ENCODE data around the gene RABL6. TPM values are rescaled to one million over a fixed set of nuclear protein-coding genes. Genes with fewer than 3 reads are reported as not detected.
"Not testable (repeated sequence)": the region's sequence is repeated elsewhere in the genome, so short reads cannot be mapped to it uniquely, and the experiment has no call there.

RABL6 gene
- total RNA-seq, 1 donor from 2014 or later: 116 TPM

DNA sequence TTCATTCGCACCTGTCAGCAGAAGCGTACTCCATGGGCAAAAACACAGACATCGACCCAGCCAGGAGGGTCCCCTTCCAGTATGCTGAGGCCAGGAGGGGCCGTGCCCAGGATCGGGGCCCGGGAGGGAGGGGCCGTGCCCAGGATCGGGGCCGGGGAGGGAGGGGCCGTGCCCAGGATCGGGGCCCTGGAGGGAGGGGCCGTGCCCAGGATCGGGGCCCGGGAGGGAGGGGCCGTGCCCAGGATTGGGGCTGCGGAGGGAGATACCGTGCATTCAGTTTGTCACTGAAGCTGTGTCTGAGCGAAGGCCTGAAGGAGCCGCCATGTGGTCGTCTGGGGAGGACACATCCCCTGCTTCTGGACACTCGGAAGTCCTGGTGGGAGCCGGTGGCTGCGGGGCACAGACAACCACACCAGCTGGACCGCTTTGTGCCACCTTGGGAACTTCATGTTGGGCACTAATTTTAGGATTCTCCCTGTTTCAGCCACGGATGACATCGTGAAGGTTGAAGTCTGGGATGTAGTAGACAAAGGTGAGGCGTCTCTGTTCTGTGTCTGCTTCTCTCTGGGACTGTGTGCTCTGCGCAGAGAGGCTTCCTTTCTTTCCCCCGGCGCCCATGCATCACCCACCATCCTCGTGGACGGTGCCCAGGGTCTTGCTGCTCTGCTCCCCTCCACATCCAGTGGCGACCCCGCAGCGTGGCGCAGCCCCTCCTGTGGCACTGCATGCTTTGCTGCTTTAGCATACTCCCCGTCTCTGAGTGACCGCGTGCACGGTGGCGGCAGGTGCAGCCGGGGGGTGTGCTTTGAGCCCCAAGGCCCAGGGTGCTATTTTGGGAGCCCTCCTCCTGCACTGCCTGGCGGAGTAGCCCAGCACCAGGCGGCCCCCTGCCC, 17.8 kb downstream of the RABL6 start:
- peaks cover 3% of the 10 kb centered on the region for H3K4me1 Mint-ChIP-seq
- H3K4me3 Mint-ChIP-seq: no peak overlapping the region
- no peaks in the 10 kb centered on the region for H3K9me3 Mint-ChIP-seq
- DNase-seq: no peak
- peaks cover 22% of the 10 kb centered on the region for H3K36me3 Mint-ChIP-seq (ENCODE audit: low read depth)
- H3K27me3 Mint-ChIP-seq: no peaks in the 10 kb centered on the region
- intact Hi-C loops (cut with micrococcal nuclease): no loop called here
- no peak overlapping the region for H3K27ac Mint-ChIP-seq

DNA sequence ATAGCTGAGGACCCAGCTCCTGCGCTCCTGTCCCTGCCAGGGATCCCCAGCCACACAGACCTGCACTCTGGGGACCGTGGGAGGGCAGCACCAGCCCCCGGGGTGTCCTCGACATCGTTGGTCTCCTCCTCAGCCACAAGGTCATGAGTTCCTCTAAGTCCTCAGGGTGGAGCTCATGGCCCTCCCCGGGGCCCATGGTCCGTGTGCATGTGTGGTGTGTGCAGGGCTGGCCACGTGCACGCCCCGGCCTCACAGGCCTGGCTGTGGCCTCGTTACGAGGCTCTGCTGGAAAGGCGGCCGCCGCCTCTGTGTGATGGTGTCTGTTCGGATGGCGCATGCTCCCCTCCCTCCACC, 18.4 kb downstream of the RABL6 start:
- DNase-seq: no peak
- Mint-ChIP-seq H3K4me3 (no peak overlapping the region), H3K27me3 (no peaks in the 10 kb centered on the region), H3K36me3 (ENCODE audit: low read depth) (peaks cover 21% of the 10 kb centered on the region), H3K27ac (no peak overlapping the region), H3K9me3 (no peaks in the 10 kb centered on the region), H3K4me1 (no peaks in the 10 kb centered on the region)
- intact Hi-C loops (cut with micrococcal nuclease): no loop called here

DNA sequence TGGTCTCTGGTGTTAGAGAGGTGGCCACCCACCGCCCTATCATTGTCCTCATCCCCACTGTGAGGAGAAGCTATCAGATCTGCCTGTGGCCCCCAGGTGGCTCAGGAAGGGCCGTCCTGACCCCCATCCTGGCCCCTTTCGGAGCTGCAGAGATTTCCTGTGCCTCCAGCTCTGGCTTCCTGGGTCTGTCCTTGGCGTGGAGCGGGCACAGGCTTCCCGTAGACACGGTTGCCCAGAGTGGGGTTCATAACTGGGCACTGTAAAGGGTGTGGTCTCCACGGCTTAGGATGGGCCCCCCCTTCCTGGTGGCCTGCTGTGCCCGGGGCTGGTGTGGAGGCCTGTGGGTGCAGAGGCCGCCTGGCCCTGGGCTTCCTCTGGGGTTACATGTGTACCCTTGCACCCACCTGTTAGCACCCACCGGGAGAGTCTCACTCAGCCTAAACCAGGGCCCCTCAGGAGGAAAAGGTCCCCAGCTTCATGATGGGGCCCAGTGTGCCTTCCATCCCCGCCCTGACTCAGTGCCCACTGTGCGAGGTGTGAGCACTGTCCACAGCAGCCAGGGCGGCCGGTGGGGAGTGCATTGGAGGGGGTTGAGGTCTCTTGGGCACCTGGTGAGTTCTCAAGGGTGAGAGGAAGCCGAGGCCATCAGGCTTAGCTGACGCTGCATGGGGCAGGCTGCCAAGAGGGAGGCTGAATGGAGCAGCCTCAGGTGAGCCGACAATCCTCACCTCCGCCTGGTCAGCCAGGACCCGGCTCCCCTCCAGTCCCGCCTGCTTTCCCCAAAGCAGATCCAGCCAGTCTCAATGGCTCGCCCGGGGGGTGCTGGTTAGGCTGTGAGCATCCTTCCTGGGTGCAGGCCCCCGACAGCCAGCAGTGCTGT, 19.2 kb downstream of the RABL6 start:
- intact Hi-C loops (cut with micrococcal nuclease): no loop called here
- peaks cover 22% of the 10 kb centered on the region for H3K36me3 Mint-ChIP-seq (ENCODE audit: low read depth)

DNA sequence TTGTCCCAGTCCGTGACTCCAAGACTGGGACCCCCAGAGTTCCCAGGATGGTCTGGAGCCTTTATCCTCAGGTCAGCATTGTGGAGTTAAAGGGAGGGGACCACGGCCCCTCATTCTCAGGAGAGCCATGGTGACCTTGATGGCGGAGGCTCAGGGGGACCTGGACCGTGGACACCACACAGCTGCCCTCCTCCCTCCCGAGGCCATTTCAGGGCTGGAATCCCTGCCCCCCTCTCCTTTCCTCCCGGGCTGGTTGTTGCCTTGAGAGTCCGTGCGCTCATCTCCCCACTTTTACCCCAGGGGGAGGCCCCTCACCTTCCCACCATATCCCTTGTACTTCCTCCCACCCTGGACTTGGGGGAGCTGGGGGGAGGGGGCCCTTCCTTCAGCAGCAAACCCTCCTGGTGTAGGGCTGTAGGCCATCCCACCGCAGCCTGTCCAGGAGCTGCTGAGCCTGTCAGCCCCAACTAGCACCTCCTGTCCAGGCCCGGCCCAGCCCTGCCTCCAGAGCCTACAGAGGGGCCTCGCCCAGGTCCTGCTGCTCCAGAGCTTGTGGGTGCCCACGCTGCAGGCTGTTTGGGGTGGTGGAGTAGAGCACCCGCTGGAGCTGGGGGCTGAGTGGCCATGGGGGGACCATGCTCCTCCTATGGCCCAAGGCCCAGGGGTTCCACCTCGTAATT, 20.2 kb downstream of the RABL6 start:
- Mint-ChIP-seq H3K9me3 (no peaks in the 10 kb centered on the region), H3K4me3 (no peak overlapping the region), H3K4me1 (no peaks in the 10 kb centered on the region), H3K27ac (no peak overlapping the region), H3K27me3 (no peaks in the 10 kb centered on the region), H3K36me3 (ENCODE audit: low read depth) (peaks cover 24% of the 10 kb centered on the region)
- DNase-seq: no peak
- intact Hi-C loops (cut with micrococcal nuclease): no loop called here

More for the DNA sequence above, 19.2 kb downstream of the RABL6 start:
- Mint-ChIP-seq H3K4me1 (no peaks in the 10 kb centered on the region), H3K27ac (no peak overlapping the region), H3K4me3 (no peak overlapping the region), H3K9me3 (no peaks in the 10 kb centered on the region), H3K27me3 (no peaks in the 10 kb centered on the region)
- no peak for DNase-seq

DNA sequence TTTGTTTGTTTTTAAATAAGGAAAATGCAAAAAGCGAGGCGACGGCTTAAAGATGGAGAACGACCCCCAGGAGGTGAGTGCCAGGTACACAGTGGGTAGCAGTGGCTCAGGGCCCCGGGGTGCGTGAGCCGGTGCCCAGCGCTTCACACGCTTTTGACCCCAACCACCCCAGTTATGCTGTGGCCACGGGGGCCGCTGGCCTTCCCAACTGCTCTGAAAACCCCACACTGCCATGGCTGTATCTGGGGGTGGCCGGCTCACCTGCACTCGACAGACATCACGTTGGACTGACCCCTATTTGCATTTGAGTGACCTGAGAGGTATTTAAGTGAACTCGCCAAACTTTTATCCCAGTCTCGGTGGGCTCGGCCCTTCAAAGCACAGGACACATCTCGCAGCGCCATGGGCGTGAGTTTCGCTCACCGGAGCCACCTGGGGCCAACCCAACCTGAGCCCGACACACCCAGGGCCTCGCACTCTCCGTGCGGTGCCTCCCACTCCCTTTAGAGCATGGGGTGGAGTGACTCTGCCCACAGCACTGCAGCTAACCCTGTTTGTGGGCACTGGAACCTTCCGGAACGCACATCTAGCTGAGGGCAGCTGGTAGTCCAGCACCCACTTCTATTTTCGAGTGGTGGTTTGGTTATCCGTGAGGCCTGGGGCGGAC, 20.9 kb downstream of the RABL6 start:
- no peak overlapping the region for H3K27ac Mint-ChIP-seq
- peaks cover 24% of the 10 kb centered on the region for H3K36me3 Mint-ChIP-seq (ENCODE audit: low read depth)
- no peak overlapping the region for H3K4me3 Mint-ChIP-seq
- intact Hi-C loops (cut with micrococcal nuclease): no loop called here
- DNase-seq: no peak
- H3K9me3 Mint-ChIP-seq: no peaks in the 10 kb centered on the region
- no peaks in the 10 kb centered on the region for H3K27me3 Mint-ChIP-seq
- no peaks in the 10 kb centered on the region for H3K4me1 Mint-ChIP-seq

DNA sequence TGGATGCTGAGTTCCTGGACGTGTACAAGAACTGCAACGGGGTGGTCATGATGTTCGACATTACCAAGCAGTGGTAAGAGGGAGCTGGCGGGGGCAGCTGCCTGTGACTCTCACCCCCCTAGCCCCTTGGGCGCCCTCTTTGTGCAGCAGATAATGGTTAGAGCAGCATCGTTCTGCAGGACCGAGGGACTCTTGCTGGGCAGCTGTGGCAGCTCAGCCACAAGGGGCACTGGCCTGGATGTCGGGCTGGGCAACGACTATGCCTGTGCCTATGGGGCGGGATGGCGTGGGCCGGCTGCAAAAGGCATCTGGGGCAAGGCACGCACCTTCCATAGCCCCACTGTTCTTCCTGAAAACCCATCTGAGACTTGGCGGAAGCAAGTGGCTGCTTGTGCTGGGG, 21.7 kb downstream of the RABL6 start:
- intact Hi-C loops (cut with micrococcal nuclease): no loop called here
- no peak overlapping the region for H3K27ac Mint-ChIP-seq
- DNase-seq: no peak

DNA sequence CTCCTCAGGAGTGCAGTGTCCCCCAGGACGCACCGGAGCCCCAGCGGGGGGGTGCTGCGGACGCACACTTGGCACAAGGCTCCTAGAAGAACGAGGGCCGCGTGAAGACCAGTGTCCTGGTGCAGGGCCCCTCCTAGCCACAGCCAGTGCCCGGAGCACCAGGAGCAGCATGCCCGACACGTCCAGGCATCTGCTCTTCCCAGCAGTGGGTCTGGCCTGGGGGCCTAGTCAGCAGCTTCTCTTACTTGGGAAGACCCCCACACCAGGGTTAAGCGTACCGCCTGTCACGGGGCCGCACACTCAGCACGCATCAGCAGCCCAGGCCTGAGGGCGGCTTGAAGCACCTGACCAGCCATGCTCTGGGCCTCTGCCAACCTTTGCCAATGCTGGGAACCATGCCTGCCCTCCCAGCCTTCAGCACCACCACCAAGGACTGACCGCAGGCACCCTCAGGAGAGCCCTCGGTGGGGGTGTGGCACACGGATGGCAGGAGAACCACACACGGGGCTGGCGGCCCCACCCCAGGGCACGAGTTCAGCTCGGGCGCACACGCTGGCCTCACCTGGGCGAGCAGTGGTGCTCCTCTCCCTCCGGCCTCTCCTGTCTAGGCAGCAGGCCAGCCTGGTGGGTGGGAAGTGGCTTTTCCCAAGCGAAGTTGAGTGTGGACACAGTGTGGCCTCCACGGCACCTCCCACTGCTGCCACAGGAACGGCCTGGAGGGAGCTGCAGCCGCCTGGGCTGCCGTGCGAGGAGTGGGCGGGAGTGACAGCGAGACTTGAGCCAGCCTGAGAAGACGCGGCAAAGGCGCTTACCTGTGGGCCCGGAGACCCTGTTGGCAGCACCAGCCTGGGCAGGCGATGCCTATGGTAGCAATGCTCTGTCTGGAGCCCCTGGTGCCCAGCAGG, 22.5 kb downstream of the RABL6 start:
- Mint-ChIP-seq H3K27ac (no peak overlapping the region), H3K4me3 (no peak overlapping the region), H3K9me3 (no peaks in the 10 kb centered on the region), H3K27me3 (no peaks in the 10 kb centered on the region), H3K4me1 (no peaks in the 10 kb centered on the region), H3K36me3 (ENCODE audit: low read depth) (peaks cover 19% of the 10 kb centered on the region)
- DNase-seq: no peak
- intact Hi-C loops (cut with micrococcal nuclease): no loop called here

More for the DNA sequence above, 21.7 kb downstream of the RABL6 start:
- Mint-ChIP-seq H3K36me3 (ENCODE audit: low read depth) (peaks cover 24% of the 10 kb centered on the region), H3K4me3 (no peak overlapping the region), H3K4me1 (no peaks in the 10 kb centered on the region), H3K9me3 (no peaks in the 10 kb centered on the region), H3K27me3 (no peaks in the 10 kb centered on the region)

DNA sequence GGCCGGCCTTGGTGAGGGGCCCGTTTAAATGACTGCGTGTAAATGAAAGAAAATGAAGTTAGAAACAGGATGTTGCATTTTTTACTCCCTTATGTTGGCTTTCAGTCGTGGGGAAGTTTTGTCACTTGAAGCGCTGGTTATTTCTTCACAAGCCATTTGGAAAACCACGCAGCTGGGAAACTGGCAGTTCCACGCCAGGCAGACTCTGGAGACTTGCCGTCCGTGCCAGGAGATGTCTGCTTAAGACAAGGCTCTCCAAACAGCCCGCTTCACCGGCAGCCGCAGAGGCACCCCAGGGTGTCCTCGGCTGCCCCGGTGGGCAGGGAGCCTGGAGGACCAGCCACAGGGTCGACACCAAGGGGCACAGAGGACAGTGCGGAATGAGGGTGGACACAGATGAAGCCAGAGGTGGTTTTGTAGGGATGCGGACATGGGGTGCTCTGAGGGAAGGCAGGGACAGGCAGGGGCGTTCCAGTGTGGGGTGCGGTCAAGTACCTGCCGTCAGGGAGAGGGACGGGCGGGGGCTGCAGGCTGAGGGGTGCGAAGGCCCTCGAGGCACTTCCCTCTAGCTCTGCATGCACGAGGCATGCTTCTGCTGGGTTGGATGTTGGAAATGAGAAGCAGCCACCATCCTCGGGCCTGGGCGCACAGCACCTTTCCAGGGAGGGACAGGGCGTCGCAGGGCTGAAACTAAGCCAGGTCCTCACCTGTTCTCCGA, 23.4 kb downstream of the RABL6 start:
- H3K4me1 Mint-ChIP-seq: no peaks in the 10 kb centered on the region
- no peaks in the 10 kb centered on the region for H3K27me3 Mint-ChIP-seq

DNA sequence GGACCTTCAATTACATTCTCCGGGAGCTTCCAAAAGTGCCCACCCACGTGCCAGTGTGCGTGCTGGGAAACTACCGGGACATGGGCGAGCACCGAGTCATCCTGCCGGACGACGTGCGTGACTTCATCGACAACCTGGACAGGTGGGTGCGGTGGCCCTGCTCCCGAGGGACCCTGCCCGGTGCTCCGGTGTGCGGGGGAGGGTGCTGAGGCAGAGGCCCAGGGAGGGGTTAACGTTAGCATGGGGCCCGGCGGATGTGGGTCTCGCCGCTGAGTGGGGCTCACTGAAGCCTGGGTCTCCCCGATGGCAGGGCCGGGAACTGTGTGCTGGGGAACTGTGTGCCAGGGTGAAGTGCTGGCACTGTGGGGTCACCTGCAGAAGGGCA, 24.0 kb downstream of the RABL6 start:
- H3K4me1 Mint-ChIP-seq: no peaks in the 10 kb centered on the region
- H3K9me3 Mint-ChIP-seq: no peaks in the 10 kb centered on the region
- DNase-seq: no peak
- no peak overlapping the region for H3K4me3 Mint-ChIP-seq
- no peaks in the 10 kb centered on the region for H3K27me3 Mint-ChIP-seq
- peaks cover 17% of the 10 kb centered on the region for H3K36me3 Mint-ChIP-seq (ENCODE audit: low read depth)
- intact Hi-C loops (cut with micrococcal nuclease): no loop called here
- no peak overlapping the region for H3K27ac Mint-ChIP-seq

More for the DNA sequence above, 23.4 kb downstream of the RABL6 start:
- no peak for DNase-seq
- no peak overlapping the region for H3K4me3 Mint-ChIP-seq
- peaks cover 17% of the 10 kb centered on the region for H3K36me3 Mint-ChIP-seq (ENCODE audit: low read depth)
- no peak overlapping the region for H3K27ac Mint-ChIP-seq
- H3K9me3 Mint-ChIP-seq: no peaks in the 10 kb centered on the region
- intact Hi-C loops (cut with micrococcal nuclease): no loop called here

DNA sequence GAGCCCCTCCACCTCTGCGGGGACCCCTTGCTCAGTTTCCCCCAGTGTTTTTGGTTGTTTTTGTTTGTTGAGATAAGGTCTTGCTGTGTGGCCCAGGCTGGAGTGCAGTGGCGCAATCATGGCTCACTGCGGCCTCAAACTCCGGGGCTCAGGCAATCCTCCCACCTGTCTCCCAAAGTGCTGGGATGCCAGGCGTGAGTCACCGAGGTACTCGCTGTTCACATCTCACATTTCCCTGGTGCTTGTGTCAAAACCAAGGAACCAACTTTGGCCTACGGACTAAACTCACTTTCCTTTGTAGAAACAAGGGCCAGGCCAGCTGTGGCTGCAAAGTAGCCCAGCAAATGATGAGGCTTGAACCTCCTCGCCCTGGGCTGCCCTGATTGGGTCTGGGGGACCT, 24.8 kb downstream of the RABL6 start:
- Mint-ChIP-seq H3K36me3 (ENCODE audit: low read depth) (peaks cover 17% of the 10 kb centered on the region), H3K9me3 (no peaks in the 10 kb centered on the region), H3K4me3 (no peak overlapping the region), H3K27ac (no peak overlapping the region), H3K27me3 (no peaks in the 10 kb centered on the region), H3K4me1 (no peaks in the 10 kb centered on the region)
- intact Hi-C loops (cut with micrococcal nuclease): no loop called here
- no peak for DNase-seq

DNA sequence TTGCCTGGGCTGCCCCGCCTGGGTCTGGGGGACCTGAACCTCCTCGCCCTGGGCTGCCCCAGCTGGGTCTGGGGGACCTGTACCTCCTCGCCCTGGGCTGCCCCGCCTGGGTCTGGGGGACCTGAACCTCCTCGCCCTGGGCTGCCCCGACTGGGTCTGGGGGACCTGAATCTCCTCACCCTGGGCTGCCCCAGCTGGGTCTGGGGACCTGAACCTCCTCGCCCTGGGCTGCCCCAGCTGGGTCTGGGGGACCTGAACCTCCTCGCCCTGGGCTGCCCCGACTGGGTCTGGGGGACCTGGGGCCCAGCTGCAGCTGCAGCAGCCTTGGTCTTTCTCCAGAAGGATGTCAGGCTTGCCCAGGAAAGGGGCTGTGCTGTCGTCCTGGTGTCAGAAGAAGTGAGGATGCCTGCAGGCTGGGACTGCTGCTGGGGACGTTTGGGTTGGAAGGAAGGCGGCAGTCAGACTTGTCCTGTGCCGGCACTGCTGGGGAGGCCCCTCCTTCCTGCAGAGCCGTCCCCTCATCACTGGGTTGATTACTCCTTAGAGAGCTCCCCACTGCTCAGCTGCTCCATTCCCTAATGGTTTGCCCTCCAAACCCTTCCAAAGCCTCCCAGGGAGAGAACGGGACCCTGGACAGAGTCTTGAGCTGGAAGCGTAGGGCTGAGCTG, 25.8 kb downstream of the RABL6 start:
- H3K27me3 Mint-ChIP-seq; H3K27ac Mint-ChIP-seq; H3K4me3 Mint-ChIP-seq; H3K9me3 Mint-ChIP-seq; H3K4me1 Mint-ChIP-seq; intact Hi-C loops (cut with micrococcal nuclease); DNase-seq: not testable (repeated sequence)
- H3K36me3 Mint-ChIP-seq (ENCODE audit: low read depth): peaks cover 17% of the 10 kb centered on the region
